ENCODE results near the gene PELI2.
A peak's percentile ranks its signal among the peaks of the same experiment; 100 is the strongest.
"Not testable (repeated sequence)": the region's sequence is repeated elsewhere in the genome, so short reads cannot be mapped to it uniquely, and the experiment has no call there.

Gene PELI2

GRCh38 chr14:56162476-56162875 is 44.3 kb downstream of the PELI2 start:
- no peak for TF ChIP-seq CTCF (conservative IDR thresholded peaks at IDR 0.05; ENCODE audit: control insufficient read depth, insufficient read depth, low read depth, low read length)
- no peak for DNase-seq (ENCODE audit: low read depth)

GRCh38 chr14:56166579-56166978 is 48.4 kb downstream of the PELI2 start:
- not testable (repeated sequence) for DNase-seq (ENCODE audit: low read depth)

More at GRCh38 chr14:56162476-56162875, 44.3 kb downstream of the PELI2 start:
- no peak overlapping the region for H3K4me3 ChIP-seq (ENCODE audit: control insufficient read depth, low read depth, low read length)

GRCh38 chr14:56168007-56168616 is 49.9 kb downstream of the PELI2 start:
- DNase-seq (ENCODE audit: low read depth): no peak
- no peak for TF ChIP-seq CTCF (conservative IDR thresholded peaks at IDR 0.05; ENCODE audit: control insufficient read depth, insufficient read depth, low read depth, low read length)
- H3K4me3 ChIP-seq (ENCODE audit: control insufficient read depth, low read depth, low read length): no peak overlapping the region

More at GRCh38 chr14:56166579-56166978, 48.4 kb downstream of the PELI2 start:
- not testable (repeated sequence) for H3K4me3 ChIP-seq (ENCODE audit: control insufficient read depth, low read depth, low read length)

- TF ChIP-seq CTCF (conservative IDR thresholded peaks at IDR 0.05; ENCODE audit: control insufficient read depth, insufficient read depth, low read depth, low read length): no peak
- no peak overlapping the region for H3K4me3 ChIP-seq (ENCODE audit: control insufficient read depth, low read depth, low read length)
- DNase-seq (ENCODE audit: low read depth): no peak
These were observed 51.8 kb downstream of the PELI2 start for GRCh38 chr14:56170028-56170427.

- DNase-seq (ENCODE audit: low read depth): no peak
- H3K4me3 ChIP-seq (ENCODE audit: control insufficient read depth, low read depth, low read length): no peak overlapping the region
- TF ChIP-seq CTCF (conservative IDR thresholded peaks at IDR 0.05; ENCODE audit: control insufficient read depth, insufficient read depth, low read depth, low read length): no peak
These were observed 52.7 kb downstream of the PELI2 start for GRCh38 chr14:56170877-56171422.

GRCh38 chr14:56172074-56172473 is 53.9 kb downstream of the PELI2 start:
- no peak for DNase-seq (ENCODE audit: low read depth)
- no peak overlapping the region for H3K4me3 ChIP-seq (ENCODE audit: control insufficient read depth, low read depth, low read length)
- TF ChIP-seq CTCF (conservative IDR thresholded peaks at IDR 0.05; ENCODE audit: control insufficient read depth, insufficient read depth, low read depth, low read length): no peak

- DNase-seq (ENCODE audit: low read depth): peak; percentile 88
- no peak for TF ChIP-seq CTCF (conservative IDR thresholded peaks at IDR 0.05; ENCODE audit: control insufficient read depth, insufficient read depth, low read depth, low read length)
- H3K4me3 ChIP-seq (ENCODE audit: control insufficient read depth, low read depth, low read length): no peak overlapping the region
These were observed 54.4 kb downstream of the PELI2 start for GRCh38 chr14:56172571-56172971.

Data from fibroblast of mammary gland (primary cell).